ENCODE measurements around the gene OR52N2. TPM values are rescaled to one million over a fixed set of nuclear protein-coding genes. Genes with fewer than 3 reads are reported as not detected.

The OR52N2 gene
- total RNA-seq = not detected

GRCh38 chr11:5808500-5809121, at the start of gene OR52N2:
Gene OR52N2 (plus strand): TSS chr11:5808924. CDS start chr11:5820336, 11,412 bp downstream.
- DNase-seq = peak; percentile 46 to 48
- peak; percentile 48 to 83 (median 69) for TF ChIP-seq CTCF (IDR thresholded peaks at IDR 0.05 in 4 of 5, conservative IDR thresholded peaks at IDR 0.05 in 1 of 5)
- TF ChIP-seq POLR2A (IDR thresholded peaks at IDR 0.05) = no peak
- ATAC-seq = peak; percentile 47 to 76
- intact Hi-C loops (cut with DNase I; ENCODE audit: low total_unique reads) = loop anchor here (2.0 to 5.0 kb wide), 3 partner anchors 116 to 684 kb away; no protein-coding TSS in a partner anchor
- Histone ChIP-seq H3K27me3 (no peaks in the 10 kb centered on the region), H3K4me3 (peak within 1 kb of the TSS; percentile 26 to 68 (median 58)), H3K27ac (peak within 1 kb of the TSS in 1 of 4 donors; percentile 22), H3K4me1 (no peaks in the 10 kb centered on the region), H3K36me3 (no peaks in the 10 kb centered on the region), H3K9me3 (no peaks in the 10 kb centered on the region)
- in situ Hi-C loops (cut with MboI; ENCODE audit: low sequenced_read_pairs in 4 of 4) = loop anchor here (10.0 to 25.0 kb wide), 5 partner anchors 321 to 1171 kb away; partner anchors contain the start of genes OR52D1 (in 2 of the 4), OR51D1 (in 1 of the 4) and OR51E1 (in 1 of the 4)

- intact Hi-C loops (cut with DNase I; ENCODE audit: low total_unique reads) = no loop called here
- TF ChIP-seq CTCF (IDR thresholded peaks at IDR 0.05 in 4 of 5, conservative IDR thresholded peaks at IDR 0.05 in 1 of 5) (no peak), POLR2A (IDR thresholded peaks at IDR 0.05) (no peak)
- H3K9me3 ChIP-seq = no peaks in the 10 kb centered on the region
- in situ Hi-C loops (cut with MboI; ENCODE audit: low sequenced_read_pairs in 4 of 4) = no loop called here
- DNase-seq (no peak), ATAC-seq (no peak)
- no peak overlapping the region for H3K4me3 ChIP-seq
- H3K4me1 ChIP-seq = no peaks in the 10 kb centered on the region
- H3K36me3 ChIP-seq = no peaks in the 10 kb centered on the region
- H3K27ac ChIP-seq = no peak overlapping the region
- no peaks in the 10 kb centered on the region for H3K27me3 ChIP-seq
These were observed 41.7 kb upstream of the OR52N2 start for GRCh38 chr11:5767056-5767455.

DNA sequence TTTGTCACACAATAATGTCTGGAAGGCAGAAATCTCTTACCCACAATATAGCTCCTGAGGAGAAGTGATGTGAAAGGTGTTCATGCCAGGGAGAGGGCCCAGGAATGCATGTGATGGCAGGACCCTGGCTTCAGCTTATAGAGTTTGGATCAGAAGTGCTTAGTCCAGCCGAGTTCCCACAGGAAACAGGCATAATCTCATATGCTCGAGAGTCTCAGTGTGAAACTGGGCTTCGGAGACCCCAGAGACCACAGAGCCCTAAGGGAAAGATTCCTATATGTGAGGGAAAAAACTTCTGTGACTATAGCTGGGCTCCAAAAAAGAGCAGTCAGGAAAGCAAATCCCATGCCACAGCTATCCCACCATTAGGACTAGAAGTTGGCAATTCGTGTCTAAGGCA, 25.5 kb upstream of the OR52N2 start, which contains the start of gene OR52N5:
OR52N5 (minus strand) TSS at position 101 of the 400 bp plus-strand sequence. CDS start 4,721 bp downstream, outside the sequence.
- DNase-seq (no peak), ATAC-seq (no peak)
- H3K9me3 ChIP-seq = no peaks in the 10 kb centered on the region
- H3K4me3 ChIP-seq = no peak within 1 kb of the TSS
- no peaks in the 10 kb centered on the region for H3K36me3 ChIP-seq
- in situ Hi-C loops (cut with MboI; ENCODE audit: low sequenced_read_pairs in 4 of 4) = no loop called here
- no peak within 1 kb of the TSS for H3K27ac ChIP-seq
- no peaks in the 10 kb centered on the region for H3K27me3 ChIP-seq
- H3K4me1 ChIP-seq = no peaks in the 10 kb centered on the region
- intact Hi-C loops (cut with DNase I; ENCODE audit: low total_unique reads) = no loop called here
- no peak for TF ChIP-seq CTCF (IDR thresholded peaks at IDR 0.05 in 4 of 5, conservative IDR thresholded peaks at IDR 0.05 in 1 of 5)

GRCh38 chr11:5791165-5791564, 17.6 kb upstream of the OR52N2 start, which contains the start of gene OR52N1:
Gene OR52N1 (minus strand): TSS chr11:5791265. CDS start chr11:5788816, 2,449 bp downstream.
- no peaks in the 10 kb centered on the region for H3K4me1 ChIP-seq
- H3K27ac ChIP-seq = no peak within 1 kb of the TSS
- H3K36me3 ChIP-seq = no peaks in the 10 kb centered on the region
- H3K27me3 ChIP-seq = no peaks in the 10 kb centered on the region
- intact Hi-C loops (cut with DNase I; ENCODE audit: low total_unique reads) = no loop called here
- TF ChIP-seq CTCF (IDR thresholded peaks at IDR 0.05 in 4 of 5, conservative IDR thresholded peaks at IDR 0.05 in 1 of 5) = no peak
- no peak for TF ChIP-seq POLR2A (IDR thresholded peaks at IDR 0.05)
- H3K4me3 ChIP-seq = no peak within 1 kb of the TSS
- no peaks in the 10 kb centered on the region for H3K9me3 ChIP-seq
- no peak for ATAC-seq
- no peak for DNase-seq
- in situ Hi-C loops (cut with MboI; ENCODE audit: low sequenced_read_pairs in 4 of 4) = no loop called here
